Femur (tissue), 1 donor: Measurements from ENCODE around the gene MTERF4.

Source experiments
- DNase-seq: peaks from one replicate; pipeline ENCODE4 v3.0.0-alpha.2; 2017

The MTERF4 gene

GRCh38 chr2:241048149-241048948, 53.7 kb downstream of the MTERF4 start:
- peak; percentile 6 for DNase-seq

- no peak for DNase-seq
Measured at GRCh38 chr2:241047253-241048010, 54.7 kb downstream of the MTERF4 start.
